B cell (primary cell): ENCODE data around the gene SEPTIN14. TPM values are rescaled to one million over a fixed set of nuclear protein-coding genes. Genes with fewer than 3 reads are reported as not detected.

Experiments
- ATAC-seq: fragments of 200-7000 bp; cut with Tn5 transposase; one replicate; pipeline ENCODE4 v1.10.0; 2021; ENCODE audit warnings: low read depth, mild to moderate bottlenecking, moderate number of reproducible peaks, moderate library complexity
- CTCF ChIA-PET: fragments of 350-600 bp; sonication (Branson Sonifier 250); formaldehyde crosslinking; loops from one replicate; lab custom pipeline; 2021; ENCODE audit warnings: antibody characterized with exemption, inconsistent platforms; lab: Charles Lee
- POLR2A ChIA-PET: fragments of 350-600 bp; sonication (Branson Sonifier 250); formaldehyde crosslinking; loops from one replicate; lab custom pipeline; 2021; ENCODE audit warnings: antibody characterized with exemption; lab: Charles Lee
- DNase-seq: peaks from one replicate; pipeline ENCODE4 v3.0.0; 2013
- H2AFZ ChIP-seq: 2 replicates; pipeline ENCODE4 v1.6.1; 2012; ENCODE audit warnings: mild to moderate bottlenecking, low read depth, low read length; ENCODE audit not compliant: insufficient read depth, poor library complexity, severe bottlenecking
- H3K27ac ChIP-seq, 2 donors: 1 replicate in 1 of 2; 2 replicates in 1 of 2; pipeline ENCODE4 v1.5.1; 2012 to 2013; ENCODE audit warnings: low read length in 2 of 2, mild to moderate bottlenecking in 2 of 2, moderate library complexity in 1 of 2
- H3K27me3 ChIP-seq, 4 experiments: fragments of 200-600 bp in 1 of 4; sonication (generic) in 1 of 4; replicated peaks in 1 of 4; 1 replicate in 2 of 4; 2 replicates in 2 of 4; pipeline versions ENCODE4 v1.6.1 to v1.7.0; 2013 to 2016; ENCODE audit warnings: low read length in 3 of 4, mild to moderate bottlenecking in 2 of 4, mixed read lengths in 1 of 4, moderate library complexity in 1 of 4; ENCODE audit not compliant: insufficient read depth in 4 of 4, control insufficient read depth in 3 of 4; ENCODE audit errors: control extremely low read depth in 1 of 4
- H3K36me3 ChIP-seq, 2 experiments: replicated peaks in 1 of 2; 1 replicate in 1 of 2; 2 replicates in 1 of 2; pipeline versions ENCODE4 v1.6.1 to v1.7.1; 2013; ENCODE audit warnings: low read length in 1 of 2; ENCODE audit not compliant: insufficient read depth in 2 of 2, control insufficient read depth in 1 of 2; ENCODE audit errors: control extremely low read depth in 1 of 2, extremely low read depth in 1 of 2
- H3K4me1 ChIP-seq, 2 donors: fragments of 200-600 bp in 1 of 2; sonication (generic) in 1 of 2; 1 replicate in 1 of 2; 2 replicates in 1 of 2; pipeline versions ENCODE4 v1.5.1 to v1.6.1; 2013 to 2017; ENCODE audit warnings: low read length in 2 of 2; ENCODE audit not compliant: control insufficient read depth in 2 of 2, insufficient read depth in 2 of 2
- H3K4me2 ChIP-seq: replicated peaks from 2 replicates; pipeline ENCODE3; 2012; ENCODE audit warnings: mild to moderate bottlenecking, low read depth, low read length; ENCODE audit not compliant: poor library complexity, severe bottlenecking
- H3K4me3 ChIP-seq, 5 experiments: fragments of 200-600 bp in 1 of 5; sonication (generic) in 1 of 5; 1 replicate in 3 of 5; 2 replicates in 2 of 5; pipeline versions ENCODE4 v1.5.1 to v1.7.0; 2011 to 2016; ENCODE audit warnings: low read length in 4 of 5, mild to moderate bottlenecking in 4 of 5, low read depth in 2 of 5, control low read depth in 1 of 5, moderate library complexity in 1 of 5; ENCODE audit not compliant: insufficient read depth in 1 of 5; ENCODE audit errors: control extremely low read depth in 1 of 5, extremely low read depth in 1 of 5
- H3K79me2 ChIP-seq: fragments of 200-600 bp; sonication (generic); one replicate; pipeline ENCODE4 v1.6.0; 2016; ENCODE audit warnings: low read length; ENCODE audit not compliant: control insufficient read depth, insufficient read depth
- H3K9ac ChIP-seq: fragments of 200-600 bp; sonication (generic); 2 replicates; pipeline ENCODE4 v1.6.1; 2017; ENCODE audit warnings: mild to moderate bottlenecking, low read length, moderate library complexity
- H3K9me3 ChIP-seq, 3 donors: one replicate each; pipeline versions ENCODE4 v1.6.1 to v1.7.1; 2013; ENCODE audit warnings: low read length in 2 of 3; ENCODE audit not compliant: control insufficient read depth in 2 of 3, insufficient read depth in 1 of 3; ENCODE audit errors: control extremely low read depth in 1 of 3
- H4K20me1 ChIP-seq: 2 replicates; pipeline ENCODE4 v1.6.0; 2012; ENCODE audit warnings: mild to moderate bottlenecking, low read length; ENCODE audit not compliant: insufficient read depth, control insufficient read depth, poor library complexity, severe bottlenecking
- H3K27ac Mint-ChIP-seq: one replicate; pipeline ENCODE4 v1.8.0; 2021; ENCODE audit warnings: mixed read lengths
- H3K27me3 Mint-ChIP-seq: one replicate; pipeline ENCODE4 v1.8.0; 2021; ENCODE audit warnings: mixed read lengths
- H3K4me1 Mint-ChIP-seq: one replicate; pipeline ENCODE4 v1.8.0; 2021; ENCODE audit warnings: mixed read lengths
- H3K4me3 Mint-ChIP-seq: one replicate; pipeline ENCODE4 v1.8.0; 2021; ENCODE audit warnings: mixed read lengths
- H3K9me3 Mint-ChIP-seq: one replicate; pipeline ENCODE4 v1.8.0; 2022; ENCODE audit warnings: mixed read lengths; ENCODE audit not compliant: insufficient read depth
- EZH2 ChIP-seq: IDR thresholded peaks from 2 replicates; pipeline ENCODE4 v1.6.1; 2012; ENCODE audit warnings: borderline replicate concordance, low read depth, mild to moderate bottlenecking, moderate library complexity, low read length; ENCODE audit not compliant: insufficient read depth, poor library complexity, severe bottlenecking
- WGBS: methylation state at CpG from one replicate; pipeline ENCODE4 v1.1.5; 2013; ENCODE audit warnings: missing lambda C conversion rate; ENCODE audit not compliant: insufficient coverage; 5-methylcytosine and 5-hydroxymethylcytosine counted together
- intact Hi-C: fragments of 100-400 bp; cut with micrococcal nuclease; formaldehyde crosslinking; loops from one replicate; pipeline ENCODE4 v1.10.0; 2022
- polyA plus RNA-seq: library from polyadenylated mRNA; depleted of rRNA; stranded (reverse); fragments of >200 nt; gene quantifications from 2 replicates; pipeline ENCODE4 v1.2.3, GENCODE V29; 2012
- total RNA-seq, 2 donors: library from RNA; stranded (reverse); fragments of 120-200 nt in 1 of 2; gene quantifications; 1 replicate in 1 of 2; 2 replicates in 1 of 2; pipeline versions ENCODE4 v1.2.3 to v1.2.4, GENCODE V29; 2013 to 2022
- TF ChIP-seq, protein P1 (sequence below): fragments of 200-600 bp; IDR thresholded peaks from one replicate; pipeline ENCODE4 v1.8.0; 2022; ENCODE audit warnings: antibody characterized with exemption, mild to moderate bottlenecking

The SEPTIN14 gene
- total and polyA plus RNA-seq, 2 donors (not counting 1 experiment from before 2014, with no cell fraction given) = not detected

GRCh38 chr7:55776196-55776595 is 86.4 kb downstream of the SEPTIN14 start:
- Histone ChIP-seq H3K36me3 (no peaks in the 10 kb centered on the region), H3K4me2 (no peak overlapping the region), H3K79me2 (no peaks in the 10 kb centered on the region), H3K27me3 (no peaks in the 10 kb centered on the region), H3K4me1 (no peaks in the 10 kb centered on the region), H4K20me1 (no peaks in the 10 kb centered on the region), H3K9me3 (no peaks in the 10 kb centered on the region), H3K9ac (no peak overlapping the region), H3K27ac (no peak overlapping the region), H2AFZ (no peak overlapping the region), H3K4me3 (no peak overlapping the region)
- WGBS = 90% methylated on average over 4 of the region's 8 CpGs
- Mint-ChIP-seq H3K27me3 (no peaks in the 10 kb centered on the region), H3K9me3 (no peaks in the 10 kb centered on the region), H3K4me3 (no peak overlapping the region), H3K4me1 (no peaks in the 10 kb centered on the region), H3K27ac (no peak overlapping the region)
- CTCF ChIA-PET = no interaction called here
- intact Hi-C loops = no loop called here
- TF ChIP-seq EZH2 = no peak
- TF ChIP-seq, protein P1, sequence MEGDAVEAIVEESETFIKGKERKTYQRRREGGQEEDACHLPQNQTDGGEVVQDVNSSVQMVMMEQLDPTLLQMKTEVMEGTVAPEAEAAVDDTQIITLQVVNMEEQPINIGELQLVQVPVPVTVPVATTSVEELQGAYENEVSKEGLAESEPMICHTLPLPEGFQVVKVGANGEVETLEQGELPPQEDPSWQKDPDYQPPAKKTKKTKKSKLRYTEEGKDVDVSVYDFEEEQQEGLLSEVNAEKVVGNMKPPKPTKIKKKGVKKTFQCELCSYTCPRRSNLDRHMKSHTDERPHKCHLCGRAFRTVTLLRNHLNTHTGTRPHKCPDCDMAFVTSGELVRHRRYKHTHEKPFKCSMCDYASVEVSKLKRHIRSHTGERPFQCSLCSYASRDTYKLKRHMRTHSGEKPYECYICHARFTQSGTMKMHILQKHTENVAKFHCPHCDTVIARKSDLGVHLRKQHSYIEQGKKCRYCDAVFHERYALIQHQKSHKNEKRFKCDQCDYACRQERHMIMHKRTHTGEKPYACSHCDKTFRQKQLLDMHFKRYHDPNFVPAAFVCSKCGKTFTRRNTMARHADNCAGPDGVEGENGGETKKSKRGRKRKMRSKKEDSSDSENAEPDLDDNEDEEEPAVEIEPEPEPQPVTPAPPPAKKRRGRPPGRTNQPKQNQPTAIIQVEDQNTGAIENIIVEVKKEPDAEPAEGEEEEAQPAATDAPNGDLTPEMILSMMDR = no peak
- POLR2A ChIA-PET = no interaction called here
- DNase-seq (no peak), ATAC-seq (no peak)

DNA sequence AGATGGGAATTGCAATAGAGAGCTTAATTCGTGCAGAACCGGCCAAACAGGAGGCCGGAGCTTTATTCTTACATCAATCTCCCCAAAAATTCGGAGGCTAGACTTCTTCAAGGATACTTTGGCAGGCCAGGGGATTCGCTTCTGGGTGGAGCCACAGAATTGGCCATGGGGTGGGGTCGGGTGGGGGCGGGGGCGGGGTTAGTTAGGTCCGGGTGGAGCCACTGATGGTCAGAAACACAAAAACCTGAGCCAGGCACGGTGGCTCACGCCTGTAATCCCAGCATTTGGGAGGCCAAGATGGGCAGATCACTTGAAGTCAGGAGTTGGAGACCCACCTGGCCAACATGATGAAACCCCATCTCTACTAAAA is 87.5 kb downstream of the SEPTIN14 start:
- Histone ChIP-seq H3K9ac (no peak overlapping the region), H3K27ac (no peak overlapping the region), H3K36me3 (no peaks in the 10 kb centered on the region), H3K9me3 (no peaks in the 10 kb centered on the region), H2AFZ (no peak overlapping the region), H3K79me2 (no peaks in the 10 kb centered on the region), H3K4me2 (no peak overlapping the region), H4K20me1 (no peaks in the 10 kb centered on the region), H3K4me1 (no peaks in the 10 kb centered on the region), H3K4me3 (no peak overlapping the region), H3K27me3 (no peaks in the 10 kb centered on the region)
- no peak for DNase-seq
- intact Hi-C loops = no loop called here
- TF ChIP-seq EZH2 = no peak
- TF ChIP-seq, protein P1 = no peak
- 61% methylated on average over 4 of the region's 11 CpGs for WGBS
- H3K27me3 Mint-ChIP-seq = no peaks in the 10 kb centered on the region
- ChIA-PET POLR2A (no interaction called here), CTCF (no interaction called here)
- ATAC-seq = no peak
- H3K4me1 Mint-ChIP-seq = no peaks in the 10 kb centered on the region
- no peaks in the 10 kb centered on the region for H3K9me3 Mint-ChIP-seq
- no peak overlapping the region for H3K27ac Mint-ChIP-seq
- no peak overlapping the region for H3K4me3 Mint-ChIP-seq
